Esophagus mucosa (tissue), 1 donor: ENCODE measurements around the gene CXCL16. TPM values are rescaled to one million over a fixed set of nuclear protein-coding genes. Genes with fewer than 3 reads are reported as not detected.
"Not testable (repeated sequence)": the region's sequence is repeated elsewhere in the genome, so short reads cannot be mapped to it uniquely, and the experiment has no call there.

Source experiments
- ATAC-seq: fragments of 200-7000 bp; cut with Tn5 transposase; one replicate; pipeline ENCODE4 v1.9.1; 2020
- total RNA-seq: library from RNA; stranded (reverse); gene quantifications from one replicate; pipeline ENCODE4 v1.2.4, GENCODE V29; 2023
- donor health status: DM: yes; HTN: yes; CAD: no.

Gene CXCL16
- total RNA-seq, 1 donor from 2014 or later = 15.7 TPM

- ATAC-seq = no peak
Observed at GRCh38 chr17:4691686-4692085, 48.0 kb downstream of the CXCL16 start.

GRCh38 chr17:4690745-4691144 lies 49.0 kb downstream of the CXCL16 start:
- no peak for ATAC-seq

- not testable (repeated sequence) for ATAC-seq
Observed at GRCh38 chr17:4689872-4690271, 49.9 kb downstream of the CXCL16 start.

GRCh38 chr17:4683739-4684138 lies 56.0 kb downstream of the CXCL16 start:
- not testable (repeated sequence) for ATAC-seq

Other genes with a start within 250 kb of the CXCL16 start
- gene SPNS2, start 241.0 kb downstream of the CXCL16 start, total RNA-seq = 33.9 TPM
- 42.9 TPM for gene MYBBP1A, start 184.5 kb downstream of the CXCL16 start, total RNA-seq
- gene GGT6, start 179.4 kb downstream of the CXCL16 start, total RNA-seq = 41.6 TPM
- 0.56 TPM for gene SMTNL2, start 155.4 kb downstream of the CXCL16 start, total RNA-seq
- 0.32 TPM for gene ALOX15, start 98.2 kb downstream of the CXCL16 start, total RNA-seq
- 24.6 TPM for gene PELP1, start 35.8 kb downstream of the CXCL16 start, total RNA-seq
- 13.7 TPM for gene ARRB2, start 29.3 kb downstream of the CXCL16 start, total RNA-seq
- gene MED11, start 8.5 kb downstream of the CXCL16 start, total RNA-seq = 15.6 TPM
- 0.36 TPM for gene ZMYND15, start 95 bp downstream of the CXCL16 start, total RNA-seq
- gene TM4SF5, start 32.0 kb upstream of the CXCL16 start, total RNA-seq = not detected
- 2.3 TPM for gene VMO1, start 46.4 kb upstream of the CXCL16 start, total RNA-seq
- gene GLTPD2, start 49.0 kb upstream of the CXCL16 start, total RNA-seq = not detected
- gene PSMB6, start 56.2 kb upstream of the CXCL16 start, total RNA-seq = 131 TPM
- 117 TPM for gene PLD2, start 67.2 kb upstream of the CXCL16 start, total RNA-seq
- 124 TPM for gene MINK1, start 93.4 kb upstream of the CXCL16 start, total RNA-seq
- gene C17orf107, start 159.6 kb upstream of the CXCL16 start, total RNA-seq = 1.3 TPM
- 0.32 TPM for gene CHRNE, start 163.2 kb upstream of the CXCL16 start, total RNA-seq
- gene GP1BA, start 192.3 kb upstream of the CXCL16 start, total RNA-seq = not detected
- 42.4 TPM for gene SLC25A11, start 200.1 kb upstream of the CXCL16 start, total RNA-seq
- gene RNF167, start 200.3 kb upstream of the CXCL16 start, total RNA-seq = 79.2 TPM
- 455 TPM for gene PFN1, start 208.6 kb upstream of the CXCL16 start, total RNA-seq
- gene ENO3, start 211.2 kb upstream of the CXCL16 start, total RNA-seq = 1.5 TPM
- gene SPAG7, start 227.9 kb upstream of the CXCL16 start, total RNA-seq = 65.7 TPM
- 23.8 TPM for gene CAMTA2, start 247.7 kb upstream of the CXCL16 start, total RNA-seq